Activated CD8-positive, alpha-beta memory T cell treated with anti-CD3 and anti-CD28 coated beads, Interleukin-2, amount 50 U/mL, for 1 hour (primary cell): ENCODE results near the gene ACTN4.

Experiments
- DNase-seq: peaks from one replicate; pipeline ENCODE4 v3.0.0-alpha.2; 2020; ENCODE audit errors: extremely low read depth

ACTN4 gene

GRCh38 chr19:38676878-38677646, 29.6 kb downstream of the ACTN4 start:
- DNase-seq, result no peak

GRCh38 chr19:38678217-38678890, 30.9 kb downstream of the ACTN4 start:
- no peak for DNase-seq

- DNase-seq, result no peak
Measured at GRCh38 chr19:38678891-38679494, 31.5 kb downstream of the ACTN4 start.

- DNase-seq, result no peak
Measured at GRCh38 chr19:38679839-38680238, 32.4 kb downstream of the ACTN4 start.

GRCh38 chr19:38682195-38682867, 34.9 kb downstream of the ACTN4 start:
- no peak for DNase-seq

GRCh38 chr19:38682872-38683392, 35.5 kb downstream of the ACTN4 start:
- DNase-seq, result no peak

- no peak for DNase-seq
Measured at GRCh38 chr19:38683393-38684077, 36.1 kb downstream of the ACTN4 start.

GRCh38 chr19:38684078-38684861, 36.8 kb downstream of the ACTN4 start:
- no peak for DNase-seq

- DNase-seq, result no peak
Measured at GRCh38 chr19:38684862-38685665, 37.6 kb downstream of the ACTN4 start.

GRCh38 chr19:38685666-38686529, 38.4 kb downstream of the ACTN4 start:
- no peak for DNase-seq

GRCh38 chr19:38686530-38686888, 39.1 kb downstream of the ACTN4 start:
- DNase-seq, result no peak

GRCh38 chr19:38687837-38688378, 40.5 kb downstream of the ACTN4 start:
- DNase-seq, result no peak

GRCh38 chr19:38690146-38690545, 42.7 kb downstream of the ACTN4 start:
- no peak for DNase-seq

- DNase-seq, result no peak
Measured at GRCh38 chr19:38690832-38691231, 43.4 kb downstream of the ACTN4 start.

- DNase-seq, result no peak
Measured at GRCh38 chr19:38691938-38692457, 44.5 kb downstream of the ACTN4 start.

- no peak for DNase-seq
Measured at GRCh38 chr19:38692458-38693379, 45.3 kb downstream of the ACTN4 start.
